DOHH2 (cell line): ENCODE data around the gene LIMD2.

Source experiments
- H3F3A ChIP-seq: fragments of 200-600 bp; sonication (generic), shearing (Covaris generic); 2 replicates; pipeline ENCODE4 v1.6.0; 2016; ENCODE audit warnings: antibody characterized with exemption, mild to moderate bottlenecking; ENCODE audit not compliant: control insufficient read depth, insufficient read depth
- H3K27ac ChIP-seq: fragments of 200-600 bp; sonication (generic); 2 replicates; pipeline ENCODE4 v1.5.1; 2014; ENCODE audit warnings: low read depth, mild to moderate bottlenecking, low read length, moderate library complexity
- H3K27me3 ChIP-seq: fragments of 200-600 bp; sonication (generic); 2 replicates; pipeline ENCODE4 v1.6.1; 2014; ENCODE audit warnings: mild to moderate bottlenecking, low read length, mixed read lengths; ENCODE audit not compliant: control insufficient read depth
- H3K36me3 ChIP-seq: fragments of 200-600 bp; sonication (generic); 2 replicates; pipeline ENCODE4 v1.6.1; 2014; ENCODE audit warnings: mild to moderate bottlenecking, low read length, moderate library complexity, mixed read lengths; ENCODE audit not compliant: control insufficient read depth
- H3K4me1 ChIP-seq: fragments of 200-600 bp; sonication (generic); 2 replicates; pipeline ENCODE4 v1.6.1; 2014; ENCODE audit warnings: mild to moderate bottlenecking, low read length, mixed read lengths; ENCODE audit not compliant: control insufficient read depth
- H3K4me2 ChIP-seq: fragments of 200-600 bp; sonication (generic); 2 replicates; pipeline ENCODE4 v1.6.0; 2014; ENCODE audit warnings: mild to moderate bottlenecking, low read length, moderate library complexity
- H3K4me3 ChIP-seq: fragments of 200-600 bp; sonication (generic); 2 replicates; pipeline ENCODE4 v1.5.1; 2014; ENCODE audit warnings: mild to moderate bottlenecking, low read length, mixed read lengths
- H3K79me2 ChIP-seq: fragments of 200-600 bp; sonication (generic); 2 replicates; pipeline ENCODE4 v1.6.1; 2014; ENCODE audit warnings: mild to moderate bottlenecking, low read length, mixed read lengths; ENCODE audit not compliant: control insufficient read depth
- H3K9me2 ChIP-seq: fragments of 200-600 bp; sonication (generic); replicated peaks from 2 replicates; pipeline ENCODE4 v1.6.1; 2014; ENCODE audit warnings: mild to moderate bottlenecking, low read length, mixed read lengths; ENCODE audit not compliant: control insufficient read depth
- H3K9me3 ChIP-seq: fragments of 200-600 bp; sonication (generic); 2 replicates; pipeline ENCODE4 v1.6.1; 2014; ENCODE audit warnings: antibody characterized with exemption, low read length, mixed read lengths; ENCODE audit not compliant: control insufficient read depth, insufficient read depth
- H4K20me1 ChIP-seq: fragments of 200-600 bp; sonication (generic); 2 replicates; pipeline ENCODE4 v1.6.0; 2014; ENCODE audit warnings: low read depth, mild to moderate bottlenecking, antibody characterized with exemption, low read length, moderate library complexity; ENCODE audit not compliant: control insufficient read depth, insufficient read depth
- CTCF ChIP-seq: fragments of 200-600 bp; sonication (generic); IDR thresholded peaks from one replicate; pipeline ENCODE4 v1.5.1; 2014; ENCODE audit warnings: antibody characterized with exemption, mild to moderate bottlenecking, low read depth, low read length; ENCODE audit not compliant: poor library complexity, severe bottlenecking
- EZH2phosphoT487 ChIP-seq: fragments of 200-600 bp; sonication (generic); IDR thresholded peaks from 2 replicates; pipeline ENCODE4 v1.6.1; 2017; ENCODE audit warnings: borderline replicate concordance, mild to moderate bottlenecking, antibody characterized with exemption, low read length, moderate library complexity, mixed read lengths

Gene LIMD2

GRCh38 chr17:63696381-63696961 is 3.5 kb downstream of the LIMD2 start:
- H3K36me3 ChIP-seq = peaks cover 61% of the 10 kb centered on the region
- H3K4me2 ChIP-seq = peak overlapping the region; percentile 70
- H4K20me1 ChIP-seq = no peaks in the 10 kb centered on the region; the same call in 1 of the 2 replicates
- peaks cover 36% of the 10 kb centered on the region for H3K79me2 ChIP-seq
- H3K4me3 ChIP-seq = peak overlapping the region; percentile 95
- TF ChIP-seq EZH2phosphoT487 (no peak), CTCF (peak; percentile 56)
- H3K9me2 ChIP-seq = no peaks in the 10 kb centered on the region
- peak overlapping the region; percentile 94 for H3K27ac ChIP-seq
- H3F3A ChIP-seq = peaks cover 33% of the 10 kb centered on the region
- H3K27me3 ChIP-seq = no peaks in the 10 kb centered on the region
- H3K9me3 ChIP-seq = no peaks in the 10 kb centered on the region
- peaks cover 54% of the 10 kb centered on the region for H3K4me1 ChIP-seq

- no peaks in the 10 kb centered on the region for H3K27me3 ChIP-seq
- H3K9me3 ChIP-seq = no peaks in the 10 kb centered on the region
- no peaks in the 10 kb centered on the region; the same call in 1 of the 2 replicates for H4K20me1 ChIP-seq
- peaks cover 29% of the 10 kb centered on the region for H3F3A ChIP-seq
- peak overlapping the region; percentile 70 for H3K4me2 ChIP-seq
- TF ChIP-seq EZH2phosphoT487 (no peak), CTCF (no peak)
- H3K4me1 ChIP-seq = peaks cover 48% of the 10 kb centered on the region
- peaks cover 30% of the 10 kb centered on the region for H3K79me2 ChIP-seq
- peaks cover 59% of the 10 kb centered on the region for H3K36me3 ChIP-seq
- peak overlapping the region; percentile 94 for H3K27ac ChIP-seq
- H3K9me2 ChIP-seq = no peaks in the 10 kb centered on the region
- H3K4me3 ChIP-seq = peak overlapping the region; percentile 95; the same call in 1 of the 2 replicates
Observed at GRCh38 chr17:63695889-63696288, 4.0 kb downstream of the LIMD2 start.

DNA sequence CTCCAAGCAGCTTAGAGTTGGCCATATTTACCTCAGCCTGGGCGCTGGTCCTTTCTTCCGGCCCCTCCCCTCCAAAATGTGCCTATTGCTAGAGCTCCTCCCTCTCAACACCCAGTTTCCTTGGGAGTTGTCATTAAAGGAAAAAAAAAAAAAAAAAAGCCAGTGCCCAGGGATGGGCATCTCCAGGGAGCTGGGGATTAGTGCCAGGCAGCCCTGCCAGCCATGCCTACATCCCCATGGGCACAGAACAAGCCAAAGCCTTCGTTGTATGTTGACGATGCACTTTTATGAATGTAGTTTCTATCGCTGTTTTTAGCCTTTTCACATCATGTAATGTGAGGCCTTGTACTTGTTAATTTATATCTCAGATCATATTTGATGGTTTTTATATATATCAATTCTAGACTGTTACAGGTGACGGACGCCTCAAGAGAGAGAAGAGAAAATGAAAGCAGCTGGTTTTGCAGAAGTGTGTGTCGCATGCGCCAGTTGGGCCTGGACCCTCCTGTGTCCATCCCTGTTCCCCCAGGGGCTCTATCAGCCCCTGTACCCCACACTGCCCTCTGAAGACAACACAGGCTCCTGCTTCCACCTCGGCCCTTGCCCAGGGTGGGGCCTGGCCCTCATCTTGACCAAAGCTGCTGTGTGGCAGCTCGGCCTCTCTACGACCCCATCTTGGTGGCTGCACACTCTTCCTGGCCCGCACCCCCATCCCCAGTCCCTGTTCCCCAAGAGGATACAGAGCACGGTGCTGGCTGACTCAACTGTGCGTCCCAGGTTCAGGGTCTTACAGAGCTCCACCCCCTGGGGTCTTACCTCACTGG is 4.8 kb downstream of the LIMD2 start:
- Histone ChIP-seq H3K4me3 (no peak overlapping the region), H3K9me2 (no peaks in the 10 kb centered on the region), H3K4me2 (peak overlapping the region; percentile 70), H4K20me1 (no peaks in the 10 kb centered on the region; the same call in 1 of the 2 replicates), H3K79me2 (peaks cover 28% of the 10 kb centered on the region), H3K9me3 (no peaks in the 10 kb centered on the region), H3K4me1 (peaks cover 42% of the 10 kb centered on the region), H3F3A (peaks cover 29% of the 10 kb centered on the region), H3K36me3 (peaks cover 66% of the 10 kb centered on the region), H3K27me3 (no peaks in the 10 kb centered on the region), H3K27ac (peak overlapping the region; percentile 94)
- TF ChIP-seq CTCF (no peak), EZH2phosphoT487 (no peak)
